ENCODE results near the gene LY6G5C. TPM values are rescaled to one million over a fixed set of nuclear protein-coding genes. Genes with fewer than 3 reads are reported as not detected.

The LY6G5C gene
- total and polyA plus RNA-seq, 4 donors = 0.59 to 2.5 (median 1.1) TPM

GRCh38 chr6:31708224-31708623, 27.4 kb upstream of the LY6G5C start:
- H3K27me3 ChIP-seq (ENCODE audit: control insufficient read depth in 4 of 4, insufficient read depth in 4 of 4, low read length in 3 of 4) = no peaks in the 10 kb centered on the region
- no peak for DNase-seq (ENCODE audit: low spot score)
- no peaks in the 10 kb centered on the region for H3K4me1 ChIP-seq (ENCODE audit: control insufficient read depth in 4 of 4, insufficient read depth in 4 of 4, low read length in 3 of 4)
- 96% methylated on average over 3 of the region's 3 CpGs for WGBS
- no peak overlapping the region for H3K9ac ChIP-seq (ENCODE audit: low read depth in 1 of 2, low read length in 2 of 2)
- no peak overlapping the region for H3K4me3 ChIP-seq (ENCODE audit: low read depth in 1 of 3, low read length in 3 of 3)
- no peaks in the 10 kb centered on the region for H3K9me3 ChIP-seq (ENCODE audit: control insufficient read depth in 4 of 4, low read length in 3 of 4)
- TF ChIP-seq, protein P1, sequence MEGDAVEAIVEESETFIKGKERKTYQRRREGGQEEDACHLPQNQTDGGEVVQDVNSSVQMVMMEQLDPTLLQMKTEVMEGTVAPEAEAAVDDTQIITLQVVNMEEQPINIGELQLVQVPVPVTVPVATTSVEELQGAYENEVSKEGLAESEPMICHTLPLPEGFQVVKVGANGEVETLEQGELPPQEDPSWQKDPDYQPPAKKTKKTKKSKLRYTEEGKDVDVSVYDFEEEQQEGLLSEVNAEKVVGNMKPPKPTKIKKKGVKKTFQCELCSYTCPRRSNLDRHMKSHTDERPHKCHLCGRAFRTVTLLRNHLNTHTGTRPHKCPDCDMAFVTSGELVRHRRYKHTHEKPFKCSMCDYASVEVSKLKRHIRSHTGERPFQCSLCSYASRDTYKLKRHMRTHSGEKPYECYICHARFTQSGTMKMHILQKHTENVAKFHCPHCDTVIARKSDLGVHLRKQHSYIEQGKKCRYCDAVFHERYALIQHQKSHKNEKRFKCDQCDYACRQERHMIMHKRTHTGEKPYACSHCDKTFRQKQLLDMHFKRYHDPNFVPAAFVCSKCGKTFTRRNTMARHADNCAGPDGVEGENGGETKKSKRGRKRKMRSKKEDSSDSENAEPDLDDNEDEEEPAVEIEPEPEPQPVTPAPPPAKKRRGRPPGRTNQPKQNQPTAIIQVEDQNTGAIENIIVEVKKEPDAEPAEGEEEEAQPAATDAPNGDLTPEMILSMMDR (IDR thresholded peaks at IDR 0.05; ENCODE audit: low read depth, low read length, missing input control) = no peak
- TF ChIP-seq EGR1 (IDR thresholded peaks at IDR 0.05; ENCODE audit: low read depth in 2 of 2) (no peak), HNF4A (conservative IDR thresholded peaks at IDR 0.05) (no peak), ZBTB33 (IDR thresholded peaks at IDR 0.05) (no peak), FOXA2 (IDR thresholded peaks at IDR 0.05) (no peak), NR2F2 (IDR thresholded peaks at IDR 0.05) (no peak), SP1 (IDR thresholded peaks at IDR 0.05) (no peak), TAF1 (conservative IDR thresholded peaks at IDR 0.05) (no peak), YY1 (IDR thresholded peaks at IDR 0.05) (no peak)
- TF ChIP-seq, protein P2, sequence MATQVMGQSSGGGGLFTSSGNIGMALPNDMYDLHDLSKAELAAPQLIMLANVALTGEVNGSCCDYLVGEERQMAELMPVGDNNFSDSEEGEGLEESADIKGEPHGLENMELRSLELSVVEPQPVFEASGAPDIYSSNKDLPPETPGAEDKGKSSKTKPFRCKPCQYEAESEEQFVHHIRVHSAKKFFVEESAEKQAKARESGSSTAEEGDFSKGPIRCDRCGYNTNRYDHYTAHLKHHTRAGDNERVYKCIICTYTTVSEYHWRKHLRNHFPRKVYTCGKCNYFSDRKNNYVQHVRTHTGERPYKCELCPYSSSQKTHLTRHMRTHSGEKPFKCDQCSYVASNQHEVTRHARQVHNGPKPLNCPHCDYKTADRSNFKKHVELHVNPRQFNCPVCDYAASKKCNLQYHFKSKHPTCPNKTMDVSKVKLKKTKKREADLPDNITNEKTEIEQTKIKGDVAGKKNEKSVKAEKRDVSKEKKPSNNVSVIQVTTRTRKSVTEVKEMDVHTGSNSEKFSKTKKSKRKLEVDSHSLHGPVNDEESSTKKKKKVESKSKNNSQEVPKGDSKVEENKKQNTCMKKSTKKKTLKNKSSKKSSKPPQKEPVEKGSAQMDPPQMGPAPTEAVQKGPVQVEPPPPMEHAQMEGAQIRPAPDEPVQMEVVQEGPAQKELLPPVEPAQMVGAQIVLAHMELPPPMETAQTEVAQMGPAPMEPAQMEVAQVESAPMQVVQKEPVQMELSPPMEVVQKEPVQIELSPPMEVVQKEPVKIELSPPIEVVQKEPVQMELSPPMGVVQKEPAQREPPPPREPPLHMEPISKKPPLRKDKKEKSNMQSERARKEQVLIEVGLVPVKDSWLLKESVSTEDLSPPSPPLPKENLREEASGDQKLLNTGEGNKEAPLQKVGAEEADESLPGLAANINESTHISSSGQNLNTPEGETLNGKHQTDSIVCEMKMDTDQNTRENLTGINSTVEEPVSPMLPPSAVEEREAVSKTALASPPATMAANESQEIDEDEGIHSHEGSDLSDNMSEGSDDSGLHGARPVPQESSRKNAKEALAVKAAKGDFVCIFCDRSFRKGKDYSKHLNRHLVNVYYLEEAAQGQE (IDR thresholded peaks at IDR 0.05) = no peak
- no peak overlapping the region for H3K27ac ChIP-seq (ENCODE audit: low read depth in 1 of 2, low read length in 2 of 2)
- no peaks in the 10 kb centered on the region for H3K36me3 ChIP-seq (ENCODE audit: control insufficient read depth in 4 of 4, insufficient read depth in 3 of 4, low read depth in 1 of 4, low read length in 3 of 4)

DNA sequence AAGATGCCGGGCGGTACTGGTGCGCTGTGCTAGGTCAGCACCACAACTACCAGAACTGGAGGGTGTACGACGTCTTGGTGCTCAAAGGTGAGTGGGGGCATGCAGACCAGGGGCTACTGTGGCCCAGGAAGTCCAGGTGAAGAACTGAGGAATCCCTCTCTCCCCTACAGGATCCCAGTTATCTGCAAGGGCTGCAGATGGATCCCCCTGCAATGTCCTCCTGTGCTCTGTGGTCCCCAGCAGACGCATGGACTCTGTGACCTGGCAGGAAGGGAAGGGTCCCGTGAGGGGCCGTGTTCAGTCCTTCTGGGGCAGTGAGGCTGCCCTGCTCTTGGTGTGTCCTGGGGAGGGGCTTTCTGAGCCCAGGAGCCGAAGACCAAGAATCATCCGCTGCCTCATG, 26.8 kb upstream of the LY6G5C start:
- Histone ChIP-seq H3K9me3 (ENCODE audit: control insufficient read depth in 4 of 4, low read length in 3 of 4) (no peaks in the 10 kb centered on the region), H3K27me3 (ENCODE audit: control insufficient read depth in 4 of 4, insufficient read depth in 4 of 4, low read length in 3 of 4) (no peaks in the 10 kb centered on the region), H3K27ac (ENCODE audit: low read depth in 1 of 2, low read length in 2 of 2) (no peak overlapping the region), H3K36me3 (ENCODE audit: control insufficient read depth in 4 of 4, insufficient read depth in 3 of 4, low read depth in 1 of 4, low read length in 3 of 4) (no peaks in the 10 kb centered on the region), H3K4me3 (ENCODE audit: low read depth in 1 of 3, low read length in 3 of 3) (no peak overlapping the region), H3K4me1 (ENCODE audit: control insufficient read depth in 4 of 4, insufficient read depth in 4 of 4, low read length in 3 of 4) (no peaks in the 10 kb centered on the region), H3K9ac (ENCODE audit: low read depth in 1 of 2, low read length in 2 of 2) (no peak overlapping the region)
- no peak for DNase-seq (ENCODE audit: low spot score)
- TF ChIP-seq FOXA2 (IDR thresholded peaks at IDR 0.05) = no peak
- no peak for TF ChIP-seq ZBTB33 (IDR thresholded peaks at IDR 0.05)
- 83% methylated on average over 10 of the region's 10 CpGs for WGBS

All from liver (tissue), 9 donors.